ENCODE data around the gene DHX16. TPM values are rescaled to one million over a fixed set of nuclear protein-coding genes. Genes with fewer than 3 reads are reported as not detected.

The DHX16 gene
- total RNA-seq, 2 experiments from 2014 or later: 27.1 to 37.5 TPM

DNA sequence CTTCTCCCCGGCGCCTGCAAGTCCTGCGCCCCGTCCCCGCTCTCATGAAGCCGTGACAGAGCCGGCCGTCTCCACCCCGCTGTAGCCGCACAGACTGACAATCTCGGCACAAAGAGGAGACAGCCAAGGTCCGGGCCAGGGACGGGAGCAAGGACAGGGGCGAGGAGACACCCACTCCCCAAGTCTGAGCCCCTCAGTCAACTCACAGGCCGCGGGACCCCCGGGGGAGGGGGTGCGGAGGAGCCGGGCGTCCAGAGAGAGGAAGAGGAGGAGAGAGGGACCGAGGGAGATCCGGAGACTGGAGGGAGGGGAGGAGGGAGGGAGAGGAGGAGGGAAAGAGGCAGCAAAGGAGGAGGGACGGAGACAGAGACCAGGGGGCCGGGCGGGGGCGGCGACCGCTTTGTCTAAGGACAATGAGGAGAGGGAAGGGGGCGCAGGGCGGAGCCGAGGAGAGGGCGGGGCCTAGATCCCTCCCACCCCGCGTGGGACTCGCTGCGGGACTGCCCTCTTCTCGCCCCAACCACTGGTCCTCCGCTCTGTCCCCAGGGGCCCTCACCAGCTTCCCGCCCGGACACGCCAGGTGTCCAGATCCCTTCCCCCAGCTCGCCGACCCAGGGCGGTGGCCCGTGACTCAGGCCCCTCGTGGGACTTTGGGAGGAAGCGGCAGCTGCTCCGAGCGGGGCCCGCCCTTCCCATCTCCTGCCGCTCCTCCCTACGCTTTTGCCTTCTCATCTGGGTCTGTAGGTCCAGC lies 14.3 kb upstream of the DHX16 start:
- peaks cover 34% of the 10 kb centered on the region for H3K4me1 ChIP-seq (ENCODE audit: insufficient read depth, low read length, poor library complexity, severe bottlenecking)
- no peaks in the 10 kb centered on the region for H3K9me3 ChIP-seq (ENCODE audit: low read length)
- H3K4me3 ChIP-seq (ENCODE audit: low read depth, low read length, poor library complexity, severe bottlenecking): peak overlapping the region; percentile 95
- no peak for TF ChIP-seq EZH2phosphoT487 (IDR thresholded peaks at IDR 0.05; ENCODE audit: borderline replicate concordance, low read depth, low read length)
- TF ChIP-seq, protein P1, sequence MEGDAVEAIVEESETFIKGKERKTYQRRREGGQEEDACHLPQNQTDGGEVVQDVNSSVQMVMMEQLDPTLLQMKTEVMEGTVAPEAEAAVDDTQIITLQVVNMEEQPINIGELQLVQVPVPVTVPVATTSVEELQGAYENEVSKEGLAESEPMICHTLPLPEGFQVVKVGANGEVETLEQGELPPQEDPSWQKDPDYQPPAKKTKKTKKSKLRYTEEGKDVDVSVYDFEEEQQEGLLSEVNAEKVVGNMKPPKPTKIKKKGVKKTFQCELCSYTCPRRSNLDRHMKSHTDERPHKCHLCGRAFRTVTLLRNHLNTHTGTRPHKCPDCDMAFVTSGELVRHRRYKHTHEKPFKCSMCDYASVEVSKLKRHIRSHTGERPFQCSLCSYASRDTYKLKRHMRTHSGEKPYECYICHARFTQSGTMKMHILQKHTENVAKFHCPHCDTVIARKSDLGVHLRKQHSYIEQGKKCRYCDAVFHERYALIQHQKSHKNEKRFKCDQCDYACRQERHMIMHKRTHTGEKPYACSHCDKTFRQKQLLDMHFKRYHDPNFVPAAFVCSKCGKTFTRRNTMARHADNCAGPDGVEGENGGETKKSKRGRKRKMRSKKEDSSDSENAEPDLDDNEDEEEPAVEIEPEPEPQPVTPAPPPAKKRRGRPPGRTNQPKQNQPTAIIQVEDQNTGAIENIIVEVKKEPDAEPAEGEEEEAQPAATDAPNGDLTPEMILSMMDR (conservative IDR thresholded peaks at IDR 0.05; ENCODE audit: low read length): no peak
- H3K4me2 ChIP-seq (ENCODE audit: low read length): peak overlapping the region; percentile 99
- peaks cover 39% of the 10 kb centered on the region for H3K36me3 ChIP-seq (ENCODE audit: insufficient read depth, low read length)
- peak; percentile 98 for DNase-seq (ENCODE audit: low spot score)
- no peak overlapping the region for H2AFZ ChIP-seq (ENCODE audit: low read length)
- peaks cover 7% of the 10 kb centered on the region; the same call in 1 of the 2 replicates for H4K20me1 ChIP-seq (ENCODE audit: insufficient read depth, low read length)
- ChIA-PET POLR2A (interaction anchor here (1.0 to 6.3 kb wide), 3 partner anchors 17 to 33 kb away, joined by 4 to 71 read pairs (median 4); partner anchors contain the start of genes MDC1 and TUBB), CTCF (ENCODE audit: unreplicated experiment) (no interaction called here)
- intact Hi-C loops (cut with micrococcal nuclease; ENCODE audit: unreplicated experiment): loop anchor here (5.0 to 10.0 kb wide), 2 partner anchors 70 to 808 kb away; partner anchors contain the start of genes MICB, MRPS18B and PPP1R10
- peak overlapping the region; percentile 95 for H3K27ac ChIP-seq (ENCODE audit: low read depth, low read length, poor library complexity, severe bottlenecking)
- H3K9me2 ChIP-seq (ENCODE audit: insufficient read depth, low read length): no peaks in the 10 kb centered on the region
- BruUV-seq (replicated peaks): no TSS peak
- H3K79me2 ChIP-seq (ENCODE audit: insufficient read depth, low read depth, low read length): peaks cover 78% of the 10 kb centered on the region

- Histone ChIP-seq H4K20me1 (ENCODE audit: insufficient read depth, low read length) (peaks cover 13% of the 10 kb centered on the region; the same call in 1 of the 2 replicates), H3K9me2 (ENCODE audit: insufficient read depth, low read length) (no peaks in the 10 kb centered on the region), H2AFZ (ENCODE audit: low read length) (no peak within 1 kb of the TSS), H3K4me3 (ENCODE audit: low read depth, low read length, poor library complexity, severe bottlenecking) (peak within 1 kb of the TSS; percentile 95), H3K4me2 (ENCODE audit: low read length) (peak within 1 kb of the TSS; percentile 99), H3K27ac (ENCODE audit: low read depth, low read length, poor library complexity, severe bottlenecking) (peak within 1 kb of the TSS; percentile 95), H3K36me3 (ENCODE audit: insufficient read depth, low read length) (peaks cover 47% of the 10 kb centered on the region), H3K79me2 (ENCODE audit: insufficient read depth, low read depth, low read length) (peaks cover 86% of the 10 kb centered on the region), H3K4me1 (ENCODE audit: insufficient read depth, low read length, poor library complexity, severe bottlenecking) (peaks cover 35% of the 10 kb centered on the region), H3K9me3 (ENCODE audit: low read length) (no peaks in the 10 kb centered on the region)
- intact Hi-C loops (cut with micrococcal nuclease; ENCODE audit: unreplicated experiment): loop anchor here (5.0 to 10.0 kb wide), 2 partner anchors 69 to 809 kb away; partner anchors contain the start of genes MICB, MRPS18B and PPP1R10
- POLR2A ChIA-PET: interaction anchor here (1.5 to 2.7 kb wide), 2 partner anchors 31 to 34 kb away, joined by 4 to 14 read pairs; partner anchors contain the start of genes MDC1 and TUBB
- CTCF ChIA-PET (ENCODE audit: unreplicated experiment): no interaction called here
- DNase-seq (ENCODE audit: low spot score): peak; percentile 76
- no peak for TF ChIP-seq EZH2phosphoT487 (IDR thresholded peaks at IDR 0.05; ENCODE audit: borderline replicate concordance, low read depth, low read length)
- BruUV-seq (replicated peaks): TSS peak; percentile 62
Observed at GRCh38 chr6:30686009-30686907, 13.5 kb upstream of the DHX16 start, which contains the start of gene PPP1R18. PPP1R18 (minus strand) TSS chr6:30686645; CDS start chr6:30686018, 627 bp downstream.

Data from OCI-LY7 (cell line).